B cell (primary cell): ENCODE data around the gene WDSUB1. TPM values are rescaled to one million over a fixed set of nuclear protein-coding genes. Genes with fewer than 3 reads are reported as not detected.

ENCODE experiments used
- ATAC-seq: fragments of 200-7000 bp; cut with Tn5 transposase; one replicate; pipeline ENCODE4 v1.10.0; 2021; ENCODE audit warnings: low read depth, mild to moderate bottlenecking, moderate number of reproducible peaks, moderate library complexity
- CTCF ChIA-PET: fragments of 350-600 bp; sonication (Branson Sonifier 250); formaldehyde crosslinking; loops from one replicate; lab custom pipeline; 2021; ENCODE audit warnings: antibody characterized with exemption, inconsistent platforms; lab: Charles Lee
- POLR2A ChIA-PET: fragments of 350-600 bp; sonication (Branson Sonifier 250); formaldehyde crosslinking; loops from one replicate; lab custom pipeline; 2021; ENCODE audit warnings: antibody characterized with exemption; lab: Charles Lee
- DNase-seq: peaks from one replicate; pipeline ENCODE4 v3.0.0; 2013
- H2AFZ ChIP-seq: 2 replicates; pipeline ENCODE4 v1.6.1; 2012; ENCODE audit warnings: mild to moderate bottlenecking, low read depth, low read length; ENCODE audit not compliant: insufficient read depth, poor library complexity, severe bottlenecking
- H3K27ac ChIP-seq, 2 donors: 1 replicate in 1 of 2; 2 replicates in 1 of 2; pipeline ENCODE4 v1.5.1; 2012 to 2013; ENCODE audit warnings: low read length in 2 of 2, mild to moderate bottlenecking in 2 of 2, moderate library complexity in 1 of 2
- H3K27me3 ChIP-seq, 4 experiments: fragments of 200-600 bp in 1 of 4; sonication (generic) in 1 of 4; replicated peaks in 1 of 4; 1 replicate in 2 of 4; 2 replicates in 2 of 4; pipeline versions ENCODE4 v1.6.1 to v1.7.0; 2013 to 2016; ENCODE audit warnings: low read length in 3 of 4, mild to moderate bottlenecking in 2 of 4, mixed read lengths in 1 of 4, moderate library complexity in 1 of 4; ENCODE audit not compliant: insufficient read depth in 4 of 4, control insufficient read depth in 3 of 4; ENCODE audit errors: control extremely low read depth in 1 of 4
- H3K36me3 ChIP-seq, 2 experiments: replicated peaks in 1 of 2; 1 replicate in 1 of 2; 2 replicates in 1 of 2; pipeline versions ENCODE4 v1.6.1 to v1.7.1; 2013; ENCODE audit warnings: low read length in 1 of 2; ENCODE audit not compliant: insufficient read depth in 2 of 2, control insufficient read depth in 1 of 2; ENCODE audit errors: control extremely low read depth in 1 of 2, extremely low read depth in 1 of 2
- H3K4me1 ChIP-seq, 2 donors: fragments of 200-600 bp in 1 of 2; sonication (generic) in 1 of 2; 1 replicate in 1 of 2; 2 replicates in 1 of 2; pipeline versions ENCODE4 v1.5.1 to v1.6.1; 2013 to 2017; ENCODE audit warnings: low read length in 2 of 2; ENCODE audit not compliant: control insufficient read depth in 2 of 2, insufficient read depth in 2 of 2
- H3K4me2 ChIP-seq: replicated peaks from 2 replicates; pipeline ENCODE3; 2012; ENCODE audit warnings: mild to moderate bottlenecking, low read depth, low read length; ENCODE audit not compliant: poor library complexity, severe bottlenecking
- H3K4me3 ChIP-seq, 5 experiments: fragments of 200-600 bp in 1 of 5; sonication (generic) in 1 of 5; 1 replicate in 3 of 5; 2 replicates in 2 of 5; pipeline versions ENCODE4 v1.5.1 to v1.7.0; 2011 to 2016; ENCODE audit warnings: low read length in 4 of 5, mild to moderate bottlenecking in 4 of 5, low read depth in 2 of 5, control low read depth in 1 of 5, moderate library complexity in 1 of 5; ENCODE audit not compliant: insufficient read depth in 1 of 5; ENCODE audit errors: control extremely low read depth in 1 of 5, extremely low read depth in 1 of 5
- H3K79me2 ChIP-seq: fragments of 200-600 bp; sonication (generic); one replicate; pipeline ENCODE4 v1.6.0; 2016; ENCODE audit warnings: low read length; ENCODE audit not compliant: control insufficient read depth, insufficient read depth
- H3K9ac ChIP-seq: fragments of 200-600 bp; sonication (generic); 2 replicates; pipeline ENCODE4 v1.6.1; 2017; ENCODE audit warnings: mild to moderate bottlenecking, low read length, moderate library complexity
- H3K9me3 ChIP-seq, 3 donors: one replicate each; pipeline versions ENCODE4 v1.6.1 to v1.7.1; 2013; ENCODE audit warnings: low read length in 2 of 3; ENCODE audit not compliant: control insufficient read depth in 2 of 3, insufficient read depth in 1 of 3; ENCODE audit errors: control extremely low read depth in 1 of 3
- H4K20me1 ChIP-seq: 2 replicates; pipeline ENCODE4 v1.6.0; 2012; ENCODE audit warnings: mild to moderate bottlenecking, low read length; ENCODE audit not compliant: insufficient read depth, control insufficient read depth, poor library complexity, severe bottlenecking
- H3K27ac Mint-ChIP-seq: one replicate; pipeline ENCODE4 v1.8.0; 2021; ENCODE audit warnings: mixed read lengths
- H3K27me3 Mint-ChIP-seq: one replicate; pipeline ENCODE4 v1.8.0; 2021; ENCODE audit warnings: mixed read lengths
- H3K4me1 Mint-ChIP-seq: one replicate; pipeline ENCODE4 v1.8.0; 2021; ENCODE audit warnings: mixed read lengths
- H3K4me3 Mint-ChIP-seq: one replicate; pipeline ENCODE4 v1.8.0; 2021; ENCODE audit warnings: mixed read lengths
- H3K9me3 Mint-ChIP-seq: one replicate; pipeline ENCODE4 v1.8.0; 2022; ENCODE audit warnings: mixed read lengths; ENCODE audit not compliant: insufficient read depth
- CTCF ChIP-seq: fragments of 200-600 bp; IDR thresholded peaks from one replicate; pipeline ENCODE4 v1.8.0; 2022; ENCODE audit warnings: antibody characterized with exemption, mild to moderate bottlenecking
- EZH2 ChIP-seq: IDR thresholded peaks from 2 replicates; pipeline ENCODE4 v1.6.1; 2012; ENCODE audit warnings: borderline replicate concordance, low read depth, mild to moderate bottlenecking, moderate library complexity, low read length; ENCODE audit not compliant: insufficient read depth, poor library complexity, severe bottlenecking
- WGBS: methylation state at CpG from one replicate; pipeline ENCODE4 v1.1.5; 2013; ENCODE audit warnings: missing lambda C conversion rate; ENCODE audit not compliant: insufficient coverage; 5-methylcytosine and 5-hydroxymethylcytosine counted together
- intact Hi-C: fragments of 100-400 bp; cut with micrococcal nuclease; formaldehyde crosslinking; loops from one replicate; pipeline ENCODE4 v1.10.0; 2022
- polyA plus RNA-seq: library from polyadenylated mRNA; depleted of rRNA; stranded (reverse); fragments of >200 nt; gene quantifications from 2 replicates; pipeline ENCODE4 v1.2.3, GENCODE V29; 2012
- total RNA-seq, 2 donors: library from RNA; stranded (reverse); fragments of 120-200 nt in 1 of 2; gene quantifications; 1 replicate in 1 of 2; 2 replicates in 1 of 2; pipeline versions ENCODE4 v1.2.3 to v1.2.4, GENCODE V29; 2013 to 2022

Gene WDSUB1
- total and polyA plus RNA-seq, 2 donors (not counting 1 experiment from before 2014, with no cell fraction given): 10.8 to 13.6 TPM

- peaks cover 3% of the 10 kb centered on the region for H3K27me3 Mint-ChIP-seq
- no peak overlapping the region for H3K9ac ChIP-seq
- no peak overlapping the region for H3K4me2 ChIP-seq
- ATAC-seq (peak; percentile 51), DNase-seq (peak; percentile 29)
- no peak overlapping the region for H3K27ac Mint-ChIP-seq
- H3K4me1 ChIP-seq: peaks cover 0 to 3% of the 10 kb centered on the region in 2 donors
- TF ChIP-seq EZH2: no peak
- no peak for TF ChIP-seq CTCF
- H3K9me3 Mint-ChIP-seq: no peaks in the 10 kb centered on the region
- no peak overlapping the region for H3K27ac ChIP-seq
- H3K27me3 ChIP-seq: no peaks in the 10 kb centered on the region
- H3K79me2 ChIP-seq: no peaks in the 10 kb centered on the region
- H3K4me3 Mint-ChIP-seq: peak overlapping the region; percentile 17
- H3K9me3 ChIP-seq: no peaks in the 10 kb centered on the region
- no peaks in the 10 kb centered on the region for H3K36me3 ChIP-seq
- peaks cover 7% of the 10 kb centered on the region for H3K4me1 Mint-ChIP-seq
- H2AFZ ChIP-seq: no peak overlapping the region
- POLR2A ChIA-PET: no interaction called here
- no peak overlapping the region for H3K4me3 ChIP-seq
- WGBS: 68% methylated on average over 5 of the region's 8 CpGs
- no peaks in the 10 kb centered on the region for H4K20me1 ChIP-seq
- CTCF ChIA-PET: no interaction called here
- intact Hi-C loops: no loop called here
Observed at GRCh38 chr2:159201360-159202063, 85.0 kb downstream of the WDSUB1 start.

- Histone ChIP-seq H3K27ac (no peak overlapping the region), H3K9me3 (no peaks in the 10 kb centered on the region), H3K4me1 (peaks cover 0 to 3% of the 10 kb centered on the region in 2 donors), H3K4me3 (no peak overlapping the region), H3K4me2 (no peak overlapping the region), H3K9ac (no peak overlapping the region), H3K27me3 (no peaks in the 10 kb centered on the region), H3K79me2 (no peaks in the 10 kb centered on the region), H4K20me1 (no peaks in the 10 kb centered on the region), H3K36me3 (no peaks in the 10 kb centered on the region), H2AFZ (no peak overlapping the region)
- 100% methylated on average over 1 of the region's 1 CpG for WGBS
- no peak for TF ChIP-seq CTCF
- ATAC-seq: no peak
- POLR2A ChIA-PET: no interaction called here
- Mint-ChIP-seq H3K4me3 (no peak overlapping the region), H3K27ac (no peak overlapping the region), H3K4me1 (peaks cover 7% of the 10 kb centered on the region), H3K9me3 (no peaks in the 10 kb centered on the region), H3K27me3 (peaks cover 3% of the 10 kb centered on the region)
- intact Hi-C loops: no loop called here
- no peak for DNase-seq
- CTCF ChIA-PET: no interaction called here
Observed at GRCh38 chr2:159200498-159200897, 86.0 kb downstream of the WDSUB1 start.
